Femur (tissue), 1 donor: ENCODE measurements around the gene NELL2.

ENCODE experiments used
- DNase-seq: peaks from one replicate; pipeline ENCODE4 v3.0.0-alpha.2; 2017

Gene NELL2

DNA sequence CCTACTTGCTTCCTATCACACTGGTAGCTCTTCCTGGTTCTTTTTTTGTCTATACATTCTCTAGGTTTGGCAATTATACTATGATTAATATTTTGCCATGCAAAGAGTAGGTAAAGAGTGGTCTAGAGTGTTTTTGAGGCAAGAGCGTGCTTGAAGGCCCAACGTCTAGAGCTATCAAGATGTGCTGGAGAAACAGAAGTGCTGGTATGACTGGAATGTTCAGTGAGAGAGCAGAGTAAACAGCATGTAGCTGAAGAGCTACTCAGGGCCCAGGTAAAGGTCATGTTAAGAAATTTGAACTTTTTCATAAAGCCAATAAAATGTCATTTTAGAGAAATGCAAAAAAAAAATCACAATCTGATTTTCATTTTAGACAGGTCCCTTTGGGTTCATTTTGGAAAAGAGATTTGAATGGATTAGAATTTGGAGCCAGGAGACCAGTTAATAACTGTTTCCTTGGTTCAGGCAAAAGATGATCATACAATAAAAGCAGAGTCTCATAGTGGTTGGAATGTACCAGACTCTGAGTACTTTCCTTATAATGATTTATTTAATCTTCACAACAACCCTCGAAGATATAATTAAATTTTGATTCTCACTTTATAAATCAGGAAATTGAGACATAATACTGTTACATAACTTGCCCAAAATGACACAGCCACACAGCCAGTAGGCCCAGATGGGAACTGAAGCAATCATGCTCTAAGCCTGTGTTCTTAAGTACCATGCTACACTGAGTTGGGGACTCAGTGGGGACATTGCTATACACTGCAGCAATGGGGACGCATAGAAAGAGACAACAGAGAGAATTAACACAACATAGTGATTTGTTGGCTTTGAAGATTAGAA, 350.1 kb downstream of the NELL2 start:
- DNase-seq, result no peak

DNA sequence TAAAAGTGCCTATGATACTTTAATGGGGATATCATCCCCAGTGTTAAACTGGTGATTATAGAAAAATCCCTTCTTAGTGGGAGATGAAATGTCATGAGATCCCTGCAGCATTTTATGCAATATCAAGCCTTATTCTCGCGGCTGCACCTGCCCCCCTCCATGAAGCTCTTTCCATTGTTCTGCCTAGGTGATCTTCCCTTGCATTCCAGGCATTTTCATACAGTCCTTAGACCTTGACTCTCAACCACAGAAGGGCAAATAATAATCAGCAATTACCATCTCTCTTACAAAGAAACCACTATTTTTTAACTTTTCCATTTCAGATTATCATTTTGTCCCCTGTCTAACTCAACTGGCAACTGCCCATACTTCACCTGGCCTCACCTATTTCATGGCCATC, 352.3 kb downstream of the NELL2 start:
- DNase-seq, result no peak

DNA sequence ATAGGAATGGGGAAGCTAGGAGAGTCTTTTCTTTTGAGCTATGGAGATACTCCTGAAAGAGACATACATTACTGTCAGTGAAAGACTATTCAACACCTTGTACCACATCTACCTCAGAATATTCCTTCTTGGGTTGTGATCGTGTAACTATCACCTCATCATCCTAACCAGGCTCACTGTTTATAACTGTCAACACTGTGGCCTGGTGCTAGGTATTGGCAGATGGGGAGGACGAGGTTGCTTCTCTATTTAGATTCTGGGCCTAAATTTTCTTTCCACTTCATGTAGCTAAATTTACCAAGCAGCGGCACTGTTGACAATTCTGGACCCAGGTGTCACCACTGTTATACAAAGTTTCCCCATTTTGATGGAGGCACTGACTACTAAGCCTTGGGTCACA, 354.4 kb downstream of the NELL2 start:
- no peak for DNase-seq

DNA sequence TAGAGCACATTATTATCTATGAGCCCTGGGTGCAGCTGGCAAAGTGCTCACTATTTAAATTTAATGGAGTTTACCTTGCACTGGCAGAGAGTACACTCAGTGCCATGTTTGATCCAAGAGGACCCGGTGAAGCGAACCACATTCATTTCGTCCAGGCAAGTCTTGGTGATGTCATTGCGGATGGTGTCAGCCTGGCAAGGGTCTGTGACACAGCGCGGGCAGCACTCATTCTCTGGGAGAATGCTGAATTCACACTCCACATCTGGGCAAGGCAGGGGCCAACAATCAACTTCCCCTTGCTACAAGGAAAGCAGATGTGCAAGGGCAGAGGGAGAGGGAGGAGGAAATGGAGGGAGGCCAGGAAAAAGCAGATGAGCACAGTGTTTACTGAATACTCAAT, 356.2 kb downstream of the NELL2 start:
- DNase-seq, result no peak

DNA sequence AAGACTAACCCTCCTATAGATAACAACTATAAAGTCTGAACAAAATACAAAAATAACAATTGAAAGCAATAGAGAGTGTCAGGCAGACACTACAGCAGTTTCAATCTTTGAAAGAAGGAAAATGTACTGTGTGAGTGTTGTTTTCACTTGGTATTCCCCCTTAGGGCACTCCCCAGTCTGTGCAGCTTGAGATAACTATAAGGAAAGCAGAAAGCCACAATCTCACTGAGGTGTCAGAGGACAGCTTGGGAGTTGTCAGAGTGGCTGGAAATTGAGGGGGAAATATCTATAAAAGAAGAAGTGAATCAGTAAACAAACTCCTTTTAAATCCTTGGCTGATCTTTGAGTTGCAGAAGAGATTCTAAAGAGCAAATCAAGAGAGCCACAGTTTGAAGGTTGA, 364.8 kb downstream of the NELL2 start:
- DNase-seq, result no peak

DNA sequence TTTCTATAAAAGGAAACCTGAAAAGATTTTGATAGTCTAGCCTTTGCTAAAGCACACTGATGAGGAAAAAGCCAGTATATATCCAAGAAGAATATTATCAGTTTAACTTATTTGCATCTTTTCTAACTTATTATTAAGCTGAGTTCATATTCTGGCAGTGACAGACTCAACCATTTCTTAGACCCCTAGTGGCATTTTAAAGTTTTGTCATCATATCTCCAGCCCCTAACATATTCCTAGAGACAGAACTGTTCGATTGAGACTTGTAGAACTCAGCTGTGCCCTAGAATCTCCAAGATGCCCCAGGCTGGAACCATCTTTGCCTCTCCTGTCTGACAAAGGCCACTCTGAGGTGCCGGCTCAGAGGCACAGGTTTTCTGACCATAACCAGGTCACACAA, 365.6 kb downstream of the NELL2 start:
- no peak for DNase-seq

DNA sequence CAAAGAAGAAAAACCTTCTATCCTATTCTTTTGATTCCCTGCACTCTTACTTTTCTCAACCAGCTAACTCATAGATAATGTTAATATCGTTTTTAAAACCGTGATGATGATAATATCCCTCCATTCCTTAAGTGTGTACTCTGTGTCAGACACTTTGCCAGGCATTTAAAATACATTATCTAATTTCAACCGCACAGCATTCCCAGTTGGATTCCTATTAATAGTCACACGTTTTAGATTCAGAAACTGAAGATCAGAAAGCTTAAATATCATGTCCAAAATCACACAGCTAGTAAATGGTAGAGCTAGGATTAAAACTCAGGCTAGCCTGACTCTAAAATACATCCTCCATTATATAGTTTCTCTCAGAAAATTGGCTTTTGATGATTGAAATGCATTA, 366.0 kb downstream of the NELL2 start:
- DNase-seq, result no peak

DNA sequence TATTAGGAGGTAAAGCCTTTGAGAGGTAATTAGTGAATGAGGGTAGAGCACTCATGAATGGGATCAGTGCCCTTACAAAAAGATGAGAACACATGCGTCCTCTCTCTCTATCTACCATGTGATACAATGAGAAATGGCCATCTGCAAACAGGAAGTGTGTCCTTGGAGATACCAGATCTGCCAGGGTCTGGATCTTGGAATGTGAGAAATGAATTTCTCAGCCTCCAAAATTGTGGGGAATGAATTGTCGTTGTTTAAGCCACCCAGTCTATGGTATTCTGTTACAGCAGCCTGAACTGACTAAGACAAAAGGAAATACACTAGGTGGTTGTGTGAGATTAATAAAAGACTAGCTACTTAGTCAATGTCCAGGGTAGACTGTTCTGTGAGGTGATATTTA, 366.6 kb downstream of the NELL2 start:
- no peak for DNase-seq

DNA sequence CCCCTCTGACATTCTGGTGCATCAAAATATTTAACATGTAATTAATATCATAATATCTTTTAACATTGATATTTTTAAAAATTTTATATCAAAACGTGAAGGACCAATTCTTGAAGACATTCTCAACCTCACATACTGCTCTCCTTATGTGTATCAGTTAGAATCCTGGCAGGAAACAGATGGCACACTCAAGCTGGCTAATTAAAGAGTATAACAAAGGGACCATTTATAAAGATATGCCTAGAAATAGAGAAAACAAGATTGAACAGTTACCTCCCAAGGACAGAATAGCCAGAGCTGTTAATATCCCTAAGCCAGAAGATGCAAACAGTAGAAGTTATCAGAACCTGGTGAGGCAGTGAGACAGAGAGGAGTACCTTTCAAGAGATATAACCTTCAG, 368.7 kb downstream of the NELL2 start:
- DNase-seq, result no peak

DNA sequence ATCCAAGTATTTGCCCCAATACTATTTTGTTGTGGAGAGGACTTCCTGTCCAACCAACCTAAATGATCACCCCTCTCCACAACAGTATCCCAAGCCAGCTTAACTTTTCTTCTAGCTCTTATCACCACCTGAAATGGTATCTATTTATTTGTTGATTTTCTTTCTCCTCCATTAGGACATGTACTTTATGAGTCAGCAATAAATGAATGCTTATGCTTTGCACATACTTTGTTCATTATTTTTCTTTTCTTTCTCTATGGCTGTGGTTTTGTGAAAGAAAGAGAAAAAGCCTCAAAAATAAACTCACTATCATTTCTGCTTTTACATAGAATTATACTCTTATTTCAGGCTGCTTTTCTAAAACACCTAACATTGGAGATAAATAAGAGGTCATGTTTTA, 371.3 kb downstream of the NELL2 start:
- DNase-seq, result no peak

DNA sequence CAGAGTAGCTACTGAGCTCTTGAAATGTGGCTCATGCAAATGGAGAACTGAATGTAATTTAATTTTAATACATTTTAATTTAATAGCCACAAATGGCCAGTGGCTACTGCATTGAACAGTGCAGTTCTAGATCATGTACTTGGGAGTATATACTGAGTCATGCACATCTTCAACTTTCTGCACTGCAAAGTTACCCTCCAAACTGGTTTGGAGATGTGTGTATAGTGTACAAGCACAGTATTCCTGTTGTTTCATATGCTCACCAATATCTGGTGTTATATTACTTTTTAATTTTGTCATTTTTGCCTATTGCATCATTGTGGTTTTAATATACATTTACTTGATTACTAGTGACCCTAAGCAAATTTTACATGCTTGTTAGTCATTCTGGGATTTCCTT, 372.8 kb downstream of the NELL2 start:
- no peak for DNase-seq

DNA sequence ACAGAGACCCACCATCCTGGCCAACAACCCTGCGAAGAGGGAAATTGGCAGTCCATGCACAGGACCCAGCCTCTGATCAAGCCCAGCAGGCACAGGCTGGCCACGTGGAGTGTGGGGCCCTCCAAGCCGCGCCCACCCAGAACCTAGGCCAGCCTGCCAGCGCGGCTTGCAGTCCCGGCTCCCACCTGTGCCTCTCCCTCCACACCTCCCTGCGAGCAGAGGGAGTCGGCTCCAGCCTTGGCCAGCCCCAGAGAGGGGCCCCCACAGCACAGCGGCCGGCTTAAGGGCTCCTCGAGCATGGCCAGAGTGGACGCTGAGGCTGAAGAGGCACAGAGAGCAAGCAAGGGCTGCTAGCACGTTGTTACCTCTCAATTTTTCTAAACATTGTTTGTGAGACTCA, 373.4 kb downstream of the NELL2 start:
- DNase-seq, result no peak

DNA sequence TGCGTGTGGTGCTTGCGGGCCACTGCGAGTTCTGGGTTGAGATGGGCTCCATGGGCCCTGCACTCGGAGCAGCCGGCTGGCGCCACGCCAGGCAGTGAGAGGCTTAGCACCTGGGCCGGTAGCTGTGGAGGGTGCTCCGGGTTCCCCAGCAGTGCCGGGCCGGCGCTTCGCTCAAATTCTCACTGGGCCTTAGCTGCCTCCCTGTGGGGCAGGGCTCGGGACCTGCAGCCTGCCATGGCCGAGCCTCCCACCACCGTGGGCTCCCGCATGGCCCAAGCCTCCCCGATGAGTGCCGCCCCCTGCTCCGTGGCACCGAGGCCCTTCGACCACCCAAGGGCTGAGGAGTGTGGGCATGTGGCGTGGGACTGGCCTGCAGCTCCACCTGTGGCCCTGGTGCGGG, 375.7 kb downstream of the NELL2 start:
- no peak for DNase-seq

DNA sequence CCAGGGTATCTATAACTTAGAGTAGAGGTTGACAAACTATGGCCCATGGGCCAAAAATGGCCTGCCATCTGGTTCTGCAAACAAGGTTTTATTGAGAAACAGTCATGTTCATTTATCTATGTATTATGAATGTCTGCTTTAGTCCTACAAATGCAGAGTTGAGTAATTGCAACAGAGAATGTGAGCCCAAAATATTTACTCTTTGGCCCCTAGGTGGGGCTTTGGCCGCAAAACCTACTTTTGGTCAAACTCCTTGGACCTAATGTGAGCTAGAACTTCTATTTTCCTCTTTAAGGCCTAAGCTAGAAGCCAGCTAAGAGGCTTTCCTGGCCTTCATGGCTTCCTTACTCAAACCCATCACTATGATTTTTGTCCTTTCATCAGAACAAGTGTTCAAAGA, 379.1 kb downstream of the NELL2 start:
- DNase-seq, result no peak

DNA sequence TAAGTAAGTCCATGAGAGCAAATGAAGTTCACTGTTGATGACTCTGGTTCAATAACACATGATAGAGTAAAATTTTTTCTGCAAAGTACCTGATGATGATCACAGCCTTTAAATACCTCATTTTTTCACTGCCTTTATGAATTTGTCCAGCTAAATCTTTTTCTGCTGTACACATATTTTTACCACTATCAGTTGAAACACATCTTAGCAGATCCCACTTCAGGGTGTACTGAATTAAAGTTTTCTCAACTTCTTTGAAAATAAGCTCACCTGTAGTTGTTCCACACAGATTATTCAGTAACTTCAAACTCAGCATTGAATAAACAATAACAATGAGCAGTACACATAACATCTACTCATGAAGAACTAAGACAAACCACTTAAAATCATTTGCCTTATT, 385.9 kb downstream of the NELL2 start:
- no peak for DNase-seq

DNA sequence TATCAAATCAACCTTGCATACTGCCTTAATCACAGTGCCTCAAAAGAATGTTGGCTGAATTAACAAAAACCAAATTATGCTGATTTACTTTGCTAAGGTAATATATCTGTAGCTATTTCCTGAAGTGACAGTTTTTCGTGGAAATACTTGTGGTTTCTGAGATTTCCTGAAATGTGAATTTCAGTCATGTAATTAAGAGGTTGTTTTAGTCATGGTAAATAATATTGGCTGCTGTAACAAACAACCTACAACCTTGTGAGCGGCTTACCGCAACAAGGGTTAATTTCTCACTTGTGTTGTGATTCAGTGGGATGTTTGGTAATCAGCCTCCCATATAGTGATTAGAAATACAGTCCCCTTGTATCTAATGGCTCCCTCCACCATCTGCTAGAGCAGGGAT, 387.9 kb downstream of the NELL2 start:
- no peak for DNase-seq

DNA sequence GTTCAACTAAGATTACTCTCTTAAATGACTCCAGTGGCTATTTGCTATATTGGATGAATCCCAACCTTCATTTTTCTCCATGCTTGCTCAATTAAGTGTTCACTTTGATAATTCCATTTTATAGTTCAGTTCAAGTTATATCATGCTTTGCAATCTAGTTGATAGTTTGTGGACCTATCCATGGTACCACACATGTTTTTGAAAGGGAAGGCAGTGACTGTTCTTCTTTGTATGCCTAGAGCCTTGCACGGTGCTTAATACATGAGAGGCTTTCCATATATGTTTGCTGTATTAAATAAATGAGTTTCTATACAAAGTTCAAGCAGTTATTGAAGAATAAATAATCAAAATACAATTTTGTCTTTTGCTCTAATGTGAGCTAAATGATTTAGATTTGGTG, 391.3 kb downstream of the NELL2 start:
- no peak for DNase-seq

DNA sequence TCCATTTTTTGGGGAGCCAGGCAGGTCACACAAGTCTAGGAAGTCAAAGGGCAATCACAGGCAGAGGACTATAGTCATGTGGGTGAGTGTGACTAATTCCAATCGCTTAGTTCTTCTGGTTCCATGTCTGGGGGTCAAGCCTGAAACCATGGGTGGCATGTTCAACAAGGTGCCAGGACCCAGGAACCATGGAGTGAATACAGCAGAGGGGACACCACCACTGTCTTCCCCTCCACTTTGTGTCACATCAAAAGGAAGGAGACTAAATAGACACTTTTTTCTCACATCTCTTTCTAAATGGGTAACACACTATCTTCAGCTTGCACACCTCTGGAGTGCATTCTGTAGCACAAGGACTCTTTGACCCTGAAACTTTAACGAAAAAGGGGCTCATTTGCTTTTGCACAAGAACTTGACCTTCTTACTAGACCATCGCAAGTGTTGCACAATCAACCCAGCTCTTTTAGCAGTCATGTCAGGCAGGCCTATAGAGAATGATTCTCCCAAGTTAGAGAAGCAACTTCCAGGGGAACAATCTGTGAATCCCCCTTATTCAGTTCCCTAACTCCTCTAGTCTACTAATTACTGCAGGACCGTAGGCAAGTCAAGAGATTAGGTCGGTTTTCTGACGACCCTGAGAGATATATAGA, 398.7 kb downstream of the NELL2 start:
- no peak for DNase-seq

DNA sequence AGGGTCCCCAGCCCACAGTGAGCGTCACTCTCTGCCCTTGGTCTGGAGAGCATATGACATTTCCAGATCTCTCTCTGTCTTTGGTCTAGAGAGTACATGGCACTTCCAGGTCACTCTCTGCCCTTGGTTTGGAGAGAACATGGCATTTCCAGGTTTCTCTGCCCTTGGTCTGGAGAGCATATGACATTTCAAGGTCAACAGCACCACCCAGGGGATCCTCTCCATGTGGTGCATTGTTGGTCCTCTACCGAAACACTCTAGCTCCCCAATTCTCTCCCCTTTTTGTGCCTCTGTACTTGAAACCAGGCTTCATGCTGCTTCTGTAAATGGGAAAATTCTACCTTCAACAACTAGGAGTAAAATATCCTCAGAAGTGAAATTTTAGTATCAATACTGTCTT, 399.4 kb downstream of the NELL2 start:
- DNase-seq, result no peak

DNA sequence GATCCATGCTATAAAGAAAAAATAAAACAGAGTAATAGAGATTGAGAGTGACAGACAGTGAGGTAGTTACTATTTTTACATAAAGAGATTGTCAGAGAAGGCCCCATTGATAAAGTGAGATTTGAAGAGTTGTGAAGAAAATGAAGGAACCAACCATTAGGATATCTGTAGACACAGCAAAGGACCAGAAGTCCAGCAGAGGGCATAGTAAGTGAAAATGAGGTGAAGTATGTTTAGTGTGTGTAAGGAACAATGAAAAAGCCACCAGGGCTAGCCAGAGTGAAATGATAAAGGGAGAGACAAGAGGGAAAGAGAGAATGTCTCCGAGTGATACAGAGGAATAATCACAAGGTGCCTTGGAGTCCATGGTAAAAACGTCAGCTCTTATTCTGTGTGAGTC, 411.0 kb downstream of the NELL2 start:
- no peak for DNase-seq

DNA sequence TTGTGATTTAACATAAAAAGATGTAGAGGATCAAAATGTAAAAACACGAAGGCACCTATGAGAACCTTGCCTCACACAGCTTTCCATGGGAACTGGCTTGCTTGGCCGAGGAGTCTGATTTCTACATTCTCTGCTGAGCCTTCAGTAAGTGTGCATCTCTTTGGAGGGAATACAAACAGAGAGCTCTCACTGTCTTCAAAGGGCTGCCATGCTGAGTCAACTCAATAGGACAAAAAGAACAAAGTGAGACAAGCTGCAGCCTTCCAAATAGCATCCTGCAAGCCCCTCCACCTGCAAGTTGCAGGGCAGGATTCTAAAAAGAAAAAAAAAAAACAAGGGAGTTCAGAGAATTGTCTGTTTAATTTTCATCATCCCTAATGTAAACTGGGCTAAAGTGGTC, 411.9 kb downstream of the NELL2 start:
- DNase-seq, result no peak

DNA sequence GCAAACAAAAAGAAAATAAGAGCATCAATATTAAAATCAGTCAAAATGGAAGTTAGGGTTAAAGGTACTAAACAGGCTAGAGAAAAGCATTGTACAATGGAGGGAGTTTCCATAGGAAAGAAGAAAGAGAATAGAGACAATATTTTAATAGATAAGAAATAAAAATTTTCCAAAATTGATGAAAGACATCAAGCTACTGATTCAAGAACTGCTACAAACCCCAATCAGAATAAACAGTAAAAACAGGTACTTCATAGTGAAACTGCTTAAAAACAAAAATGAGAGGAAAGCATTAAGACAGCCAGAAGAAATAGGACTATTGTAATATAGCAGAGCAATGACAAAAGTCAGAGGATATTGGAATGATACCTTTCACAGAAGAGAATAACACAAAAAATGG, 413.4 kb downstream of the NELL2 start:
- DNase-seq, result no peak

DNA sequence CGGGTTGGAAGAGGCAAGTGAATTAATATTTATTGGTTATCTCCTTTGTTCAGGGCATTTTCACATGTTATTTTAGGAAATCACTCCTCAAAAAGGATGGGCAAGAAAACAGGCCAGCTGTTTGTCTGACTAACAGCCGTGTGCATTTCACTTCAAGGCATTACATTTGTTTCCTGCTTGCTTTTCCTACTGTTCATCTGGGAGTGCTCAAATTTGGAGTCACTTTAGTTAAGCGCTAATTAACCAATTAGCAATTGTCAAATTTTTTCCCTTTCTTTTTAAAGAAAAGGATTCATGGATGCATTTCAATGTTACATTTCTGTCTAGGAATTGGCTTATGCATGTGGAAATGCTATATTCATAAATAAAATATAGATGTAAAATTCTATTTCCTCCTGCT, 415.9 kb downstream of the NELL2 start:
- DNase-seq, result no peak

DNA sequence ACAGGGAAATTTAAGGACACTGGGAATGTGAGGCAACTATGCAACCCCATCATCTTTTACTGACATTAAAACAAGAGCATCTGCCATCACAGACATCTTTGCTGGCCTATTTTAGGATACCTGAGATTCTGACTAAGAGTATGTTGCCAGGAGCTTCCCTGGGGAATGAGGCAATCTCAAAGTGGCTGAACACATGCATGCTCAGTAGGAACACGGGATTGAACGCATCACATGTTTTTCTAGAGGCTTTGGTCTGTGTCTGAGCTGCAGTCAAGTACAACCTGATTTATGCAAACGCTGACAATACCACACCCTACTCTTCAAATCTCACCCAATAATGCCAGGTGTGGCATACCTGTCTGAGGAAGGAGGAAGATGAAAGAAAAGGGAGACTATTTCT, 416.5 kb downstream of the NELL2 start:
- no peak for DNase-seq
